Posterior cingulate gyrus (tissue), 11 donors: ENCODE measurements around the gene CD8B2.
"Not testable (repeated sequence)": the region's sequence is repeated elsewhere in the genome, so short reads cannot be mapped to it uniquely, and the experiment has no call there.

Source experiments
- DNase-seq, 10 donors: peaks; one replicate each; pipeline versions ENCODE4 v3.0.0 to v3.0.0-alpha.2; 2020 to 2021; ENCODE audit warnings: mixed read lengths in 3 of 10
- intact Hi-C: fragments of 100-400 bp; cut with DNase I; formaldehyde crosslinking; loops from one replicate; pipeline ENCODE4 v1.15.1; 2023

The CD8B2 gene

GRCh38 chr2:106511476-106511901 is 24.3 kb downstream of the CD8B2 start:
- intact Hi-C loops = not testable (repeated sequence)

GRCh38 chr2:106511934-106512333 is 24.8 kb downstream of the CD8B2 start:
- intact Hi-C loops, DNase-seq: not testable (repeated sequence)

More at GRCh38 chr2:106511476-106511901, 24.3 kb downstream of the CD8B2 start:
- DNase-seq = peak in 7 of 10 donors; percentile 20 to 92 (median 53)

- not testable (repeated sequence) for DNase-seq
These were observed 26.2 kb downstream of the CD8B2 start for GRCh38 chr2:106513391-106513790.

GRCh38 chr2:106514827-106515226 is 27.7 kb downstream of the CD8B2 start:
- intact Hi-C loops = not testable (repeated sequence)
- DNase-seq = peak in 1 of 10 donors; percentile 3

More at GRCh38 chr2:106513391-106513790, 26.2 kb downstream of the CD8B2 start:
- intact Hi-C loops = not testable (repeated sequence)

- no peak for DNase-seq
- intact Hi-C loops = no loop called here
These were observed 29.3 kb downstream of the CD8B2 start for GRCh38 chr2:106516436-106516835.

- intact Hi-C loops = no loop called here
- DNase-seq = peak in 1 of 10 donors; percentile 6
These were observed 29.7 kb downstream of the CD8B2 start for GRCh38 chr2:106516864-106517263.

- DNase-seq = peak in 1 of 10 donors; percentile 35
- intact Hi-C loops = no loop called here
These were observed 30.2 kb downstream of the CD8B2 start for GRCh38 chr2:106517329-106517728.

- DNase-seq = peak in 1 of 10 donors; percentile 37
- intact Hi-C loops = no loop called here
These were observed 32.6 kb downstream of the CD8B2 start for GRCh38 chr2:106519767-106520166.

GRCh38 chr2:106521016-106521415 is 33.9 kb downstream of the CD8B2 start:
- intact Hi-C loops = no loop called here
- peak in 1 of 10 donors; percentile 14 for DNase-seq

GRCh38 chr2:106523976-106524665 is 37.0 kb downstream of the CD8B2 start:
- intact Hi-C loops = no loop called here
- peak in 1 of 10 donors; percentile 18 for DNase-seq

GRCh38 chr2:106530866-106531265 is 43.7 kb downstream of the CD8B2 start:
- intact Hi-C loops = no loop called here
- DNase-seq = no peak

- intact Hi-C loops = no loop called here
- no peak for DNase-seq
These were observed 44.6 kb downstream of the CD8B2 start for GRCh38 chr2:106531676-106532214.

GRCh38 chr2:106532236-106532635 is 45.1 kb downstream of the CD8B2 start:
- intact Hi-C loops = no loop called here

GRCh38 chr2:106534471-106534870 is 47.3 kb downstream of the CD8B2 start:
- intact Hi-C loops = no loop called here
- no peak for DNase-seq

More at GRCh38 chr2:106532236-106532635, 45.1 kb downstream of the CD8B2 start:
- DNase-seq = no peak

GRCh38 chr2:106536490-106536889 is 49.3 kb downstream of the CD8B2 start:
- DNase-seq = no peak
- intact Hi-C loops = no loop called here

- DNase-seq = no peak
- intact Hi-C loops = no loop called here
These were observed 49.9 kb downstream of the CD8B2 start for GRCh38 chr2:106537047-106537446.

GRCh38 chr2:106537791-106538191 is 50.6 kb downstream of the CD8B2 start:
- DNase-seq = no peak
- intact Hi-C loops = no loop called here

- peak in 1 of 10 donors; percentile 51 for DNase-seq
- intact Hi-C loops = loop anchor here (5.0 kb wide), 1 partner anchor 434 kb away; no protein-coding TSS in a partner anchor
These were observed 53.7 kb downstream of the CD8B2 start for GRCh38 chr2:106540886-106541285.

- DNase-seq = no peak
- intact Hi-C loops = loop anchor here (5.0 kb wide), 1 partner anchor 434 kb away; no protein-coding TSS in a partner anchor
These were observed 54.2 kb downstream of the CD8B2 start for GRCh38 chr2:106541333-106541732.

GRCh38 chr2:106542746-106543359 is 55.7 kb downstream of the CD8B2 start:
- DNase-seq = peak; percentile 43 to 94 (median 68)
- intact Hi-C loops = loop anchor here (5.0 kb wide), 1 partner anchor 436 kb away; no protein-coding TSS in a partner anchor

- no peak for DNase-seq
- intact Hi-C loops = no loop called here
These were observed 57.8 kb downstream of the CD8B2 start for GRCh38 chr2:106545007-106545406.
